Loucy (cell line): ENCODE data around the gene KIAA1328.

Source experiments
- H2AFZ ChIP-seq: fragments of 200-600 bp; sonication (generic); 2 replicates; pipeline ENCODE4 v1.6.0; 2016; ENCODE audit warnings: antibody characterized with exemption, mild to moderate bottlenecking, low read length, moderate library complexity
- H3F3A ChIP-seq: fragments of 200-600 bp; 2 replicates; pipeline ENCODE4 v1.6.0; 2016; ENCODE audit warnings: antibody characterized with exemption, low read depth, mild to moderate bottlenecking
- H3K27me3 ChIP-seq: fragments of 200-600 bp; sonication (generic); 2 replicates; pipeline ENCODE4 v1.6.1; 2014; ENCODE audit warnings: low read length, mild to moderate bottlenecking; ENCODE audit not compliant: insufficient read depth, poor library complexity, severe bottlenecking
- H3K36me3 ChIP-seq: fragments of 200-600 bp; sonication (generic); 2 replicates; pipeline ENCODE4 v1.6.1; 2016; ENCODE audit warnings: low read length; ENCODE audit not compliant: insufficient read depth
- H3K4me1 ChIP-seq: fragments of 200-600 bp; sonication (generic); 2 replicates; pipeline ENCODE4 v1.5.1; 2014; ENCODE audit warnings: low read length, mild to moderate bottlenecking; ENCODE audit not compliant: insufficient read depth, poor library complexity, severe bottlenecking
- H3K4me2 ChIP-seq: fragments of 200-600 bp; sonication (generic); 2 replicates; pipeline ENCODE4 v1.6.0; 2014; ENCODE audit warnings: antibody characterized with exemption, low read length, low read depth, mild to moderate bottlenecking; ENCODE audit not compliant: poor library complexity, severe bottlenecking
- H3K4me3 ChIP-seq: fragments of 200-600 bp; sonication (generic); 2 replicates; pipeline ENCODE4 v1.5.1; 2014; ENCODE audit warnings: low read length, mild to moderate bottlenecking, mixed read lengths; ENCODE audit not compliant: poor library complexity, severe bottlenecking
- H3K79me2 ChIP-seq: fragments of 200-600 bp; sonication (generic); 2 replicates; pipeline ENCODE4 v1.6.1; 2014; ENCODE audit warnings: low read length; ENCODE audit not compliant: insufficient read depth
- H3K9ac ChIP-seq: fragments of 200-600 bp; sonication (generic); 2 replicates; pipeline ENCODE4 v1.6.0; 2014; ENCODE audit warnings: mild to moderate bottlenecking, low read depth, low read length, moderate library complexity; ENCODE audit not compliant: poor library complexity, severe bottlenecking
- H3K9me2 ChIP-seq: fragments of 200-600 bp; sonication (generic); replicated peaks from 2 replicates; pipeline ENCODE4 v1.6.1; 2016; ENCODE audit warnings: low read depth, low read length, mixed read lengths
- H3K9me3 ChIP-seq: fragments of 200-600 bp; sonication (generic); 2 replicates; pipeline ENCODE4 v1.6.1; 2014; ENCODE audit warnings: mild to moderate bottlenecking, antibody characterized with exemption, low read length, low read depth; ENCODE audit not compliant: insufficient read depth
- H4K20me1 ChIP-seq: fragments of 200-600 bp; sonication (generic); 2 replicates; pipeline ENCODE4 v1.6.0; 2014; ENCODE audit warnings: antibody characterized with exemption, low read length, mild to moderate bottlenecking; ENCODE audit not compliant: insufficient read depth, poor library complexity, severe bottlenecking
- EZH2phosphoT487 ChIP-seq: fragments of 200-600 bp; IDR thresholded peaks from 2 replicates; pipeline ENCODE4 v1.6.1; 2018; ENCODE audit warnings: antibody characterized with exemption, mild to moderate bottlenecking, moderate library complexity, borderline replicate concordance
- TF ChIP-seq, protein P1 (sequence below): fragments of 200-600 bp; sonication (generic); conservative IDR thresholded peaks from 2 replicates; pipeline ENCODE4 v1.5.1; 2014; ENCODE audit warnings: mild to moderate bottlenecking, antibody characterized with exemption, low read length

Gene KIAA1328

DNA sequence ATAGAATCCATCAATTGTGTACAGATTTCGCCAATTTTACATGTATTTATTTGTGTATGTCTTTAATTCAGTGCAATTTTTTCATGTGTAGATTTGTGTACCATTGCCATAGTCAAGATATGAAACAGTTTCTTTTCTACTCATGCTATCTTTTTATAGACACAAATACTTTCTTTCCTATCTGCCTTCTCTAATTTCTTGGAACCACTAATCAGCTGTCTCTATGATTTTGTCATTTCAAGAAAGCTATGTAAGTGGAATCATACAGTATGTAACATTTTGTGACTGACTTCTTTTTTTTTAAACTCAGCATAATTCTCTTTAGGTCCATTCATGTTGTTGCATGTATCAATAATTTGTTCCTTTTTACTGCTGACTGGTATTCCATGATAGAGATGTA lies 33.3 kb downstream of the KIAA1328 start:
- Histone ChIP-seq H3K4me2 (no peak overlapping the region), H2AFZ (no peak overlapping the region), H3K9me2 (no peaks in the 10 kb centered on the region), H3K36me3 (peaks cover 7% of the 10 kb centered on the region; the same call in 1 of the 2 replicates), H3K4me1 (no peaks in the 10 kb centered on the region), H3K9me3 (no peaks in the 10 kb centered on the region), H4K20me1 (no peaks in the 10 kb centered on the region), H3K9ac (no peak overlapping the region), H3F3A (no peaks in the 10 kb centered on the region), H3K27me3 (no peaks in the 10 kb centered on the region), H3K79me2 (no peaks in the 10 kb centered on the region), H3K4me3 (no peak overlapping the region)
- TF ChIP-seq, protein P1, sequence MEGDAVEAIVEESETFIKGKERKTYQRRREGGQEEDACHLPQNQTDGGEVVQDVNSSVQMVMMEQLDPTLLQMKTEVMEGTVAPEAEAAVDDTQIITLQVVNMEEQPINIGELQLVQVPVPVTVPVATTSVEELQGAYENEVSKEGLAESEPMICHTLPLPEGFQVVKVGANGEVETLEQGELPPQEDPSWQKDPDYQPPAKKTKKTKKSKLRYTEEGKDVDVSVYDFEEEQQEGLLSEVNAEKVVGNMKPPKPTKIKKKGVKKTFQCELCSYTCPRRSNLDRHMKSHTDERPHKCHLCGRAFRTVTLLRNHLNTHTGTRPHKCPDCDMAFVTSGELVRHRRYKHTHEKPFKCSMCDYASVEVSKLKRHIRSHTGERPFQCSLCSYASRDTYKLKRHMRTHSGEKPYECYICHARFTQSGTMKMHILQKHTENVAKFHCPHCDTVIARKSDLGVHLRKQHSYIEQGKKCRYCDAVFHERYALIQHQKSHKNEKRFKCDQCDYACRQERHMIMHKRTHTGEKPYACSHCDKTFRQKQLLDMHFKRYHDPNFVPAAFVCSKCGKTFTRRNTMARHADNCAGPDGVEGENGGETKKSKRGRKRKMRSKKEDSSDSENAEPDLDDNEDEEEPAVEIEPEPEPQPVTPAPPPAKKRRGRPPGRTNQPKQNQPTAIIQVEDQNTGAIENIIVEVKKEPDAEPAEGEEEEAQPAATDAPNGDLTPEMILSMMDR = no peak
- no peak for TF ChIP-seq EZH2phosphoT487

DNA sequence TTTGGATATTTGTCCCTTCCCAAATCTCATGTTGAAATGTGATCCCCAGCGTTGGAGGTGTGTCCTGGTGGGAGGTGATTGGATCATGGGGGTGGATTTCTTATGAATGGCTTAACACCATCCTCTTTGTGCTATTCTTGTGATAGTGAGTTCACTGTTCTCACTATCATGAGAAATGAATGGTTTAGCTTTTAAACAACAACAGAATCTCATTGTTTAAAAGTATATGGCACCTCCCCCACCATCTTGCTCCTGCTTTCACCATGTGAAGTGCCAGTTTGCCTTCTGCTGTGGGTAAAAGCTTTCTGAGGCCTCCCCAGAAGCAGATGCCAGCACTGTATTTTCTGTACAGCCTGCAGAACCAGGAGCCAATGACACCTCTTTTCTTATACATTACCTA lies 38.1 kb downstream of the KIAA1328 start:
- Histone ChIP-seq H3K4me2 (no peak overlapping the region), H3K36me3 (0 out of 2 replicates have a peak, but pooled peaks cover 3% of the 10 kb centered on the region), H4K20me1 (no peaks in the 10 kb centered on the region), H3K9me3 (no peaks in the 10 kb centered on the region), H3K4me3 (no peak overlapping the region), H3F3A (no peaks in the 10 kb centered on the region), H3K4me1 (no peaks in the 10 kb centered on the region), H3K27me3 (no peaks in the 10 kb centered on the region), H2AFZ (no peak overlapping the region), H3K9me2 (no peaks in the 10 kb centered on the region), H3K79me2 (no peaks in the 10 kb centered on the region), H3K9ac (no peak overlapping the region)
- TF ChIP-seq EZH2phosphoT487 = no peak
- TF ChIP-seq, protein P1 = no peak

DNA sequence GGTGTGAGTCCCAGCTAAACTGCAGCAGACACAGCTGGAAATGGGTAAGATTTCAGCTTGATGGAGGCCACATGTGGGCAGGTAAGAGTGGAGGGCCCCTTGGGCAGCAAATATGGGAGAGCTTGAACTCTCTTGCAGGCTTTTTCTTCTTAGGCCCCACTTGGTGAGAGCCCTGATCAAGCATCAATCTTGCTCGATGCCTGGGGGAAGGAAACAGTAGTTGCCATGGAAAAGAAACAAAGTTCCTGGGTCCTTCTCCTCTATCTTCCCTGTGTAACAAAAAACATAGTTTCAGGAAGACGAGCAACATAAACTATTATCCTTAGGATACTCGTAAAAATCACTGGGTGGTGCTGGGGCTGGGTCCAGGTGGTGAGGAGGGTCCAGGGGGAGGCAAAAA lies 42.9 kb downstream of the KIAA1328 start:
- TF ChIP-seq EZH2phosphoT487 = no peak
- TF ChIP-seq, protein P1 = no peak
- H3K27me3 ChIP-seq = no peaks in the 10 kb centered on the region
- H3K4me1 ChIP-seq = peaks cover 7% of the 10 kb centered on the region
- no peaks in the 10 kb centered on the region for H3K9me2 ChIP-seq
- H3F3A ChIP-seq = no peaks in the 10 kb centered on the region
- no peak overlapping the region for H3K4me2 ChIP-seq
- no peak overlapping the region for H3K4me3 ChIP-seq
- H2AFZ ChIP-seq = no peak overlapping the region
- no peaks in the 10 kb centered on the region for H3K36me3 ChIP-seq
- H3K9me3 ChIP-seq = no peaks in the 10 kb centered on the region
- H3K79me2 ChIP-seq = no peaks in the 10 kb centered on the region
- H4K20me1 ChIP-seq = no peaks in the 10 kb centered on the region
- H3K9ac ChIP-seq = no peak overlapping the region
